Upper lobe of left lung (tissue), 4 donors: ENCODE data around the gene TMEM18.

Source experiments
- CTCF ChIP-seq, 6 experiments: fragments of 450-650 bp in 4 of 6; fragments of 200-600 bp in 2 of 6; sonication (generic) in 2 of 6; IDR thresholded peaks; one replicate each; pipeline ENCODE4 v1.5.1; 2016 to 2019; ENCODE audit warnings: antibody characterized with exemption in 6 of 6
- POLR2A ChIP-seq, 4 donors: fragments of 450-650 bp; IDR thresholded peaks; one replicate each; pipeline ENCODE4 v1.5.1; 2016 to 2017; ENCODE audit warnings: antibody characterized with exemption in 4 of 4, mild to moderate bottlenecking in 2 of 4

GRCh38 chr2:715854-716560, 38.8 kb upstream of the TMEM18 start:
- peak in 1 of 6 experiments; percentile 6 for TF ChIP-seq CTCF (IDR thresholded peaks at IDR 0.05)
- no peak for TF ChIP-seq POLR2A (IDR thresholded peaks at IDR 0.05)
